Measurements from ENCODE around the gene RPS6KA2. TPM values are rescaled to one million over a fixed set of nuclear protein-coding genes. Genes with fewer than 3 reads are reported as not detected.

RPS6KA2 gene
- total and polyA plus RNA-seq, 2 donors (not counting 3 experiments of a cell fraction or from before 2014, with no cell fraction given), result 54.5 to 75.8 TPM

GRCh38 chr6:166538297-166539010 lies 88.6 kb downstream of the RPS6KA2 start:
- TF ChIP-seq CTCF (IDR thresholded peaks at IDR 0.05; ENCODE audit: extremely low read depth in 1 of 2, insufficient read depth in 1 of 2, low read depth in 1 of 2, low read length in 2 of 2) (no peak), MAX (IDR thresholded peaks at IDR 0.05; ENCODE audit: insufficient read depth, insufficient read length) (no peak), EZH2 (IDR thresholded peaks at IDR 0.05; ENCODE audit: borderline replicate concordance, low read depth, low read length, severe bottlenecking) (no peak), MYC (IDR thresholded peaks at IDR 0.05; ENCODE audit: low read depth, low read length) (no peak), POLR2AphosphoS5 (IDR thresholded peaks at IDR 0.05; ENCODE audit: insufficient read depth, low read depth, low read length) (no peak), POLR2A (IDR thresholded peaks at IDR 0.05; ENCODE audit: low read depth, low read length) (no peak), FOS (IDR thresholded peaks at IDR 0.05; ENCODE audit: borderline replicate concordance, insufficient read depth, low read length) (no peak)
- Histone ChIP-seq H3K79me2 (ENCODE audit: control insufficient read depth, insufficient read depth, low read length) (no peaks in the 10 kb centered on the region), H3K27ac (ENCODE audit: insufficient read depth, low read depth, low read length) (no peak overlapping the region), H3K27me3 (ENCODE audit: control insufficient read depth in 2 of 2, insufficient read depth in 2 of 2, low read length in 2 of 2) (no peaks in the 10 kb centered on the region), H4K20me1 (replicated peaks; ENCODE audit: control insufficient read depth, extremely low read depth, insufficient read depth, low read length) (no peaks in the 10 kb centered on the region), H3K36me3 (ENCODE audit: control insufficient read depth in 2 of 2, extremely low read depth in 1 of 2, insufficient read depth in 2 of 2, low read length in 2 of 2) (peaks cover 3 to 20% of the 10 kb centered on the region in 2 experiments), H3K9me1 (replicated peaks; ENCODE audit: control insufficient read depth, extremely low read depth, insufficient read depth, low read length) (no peaks in the 10 kb centered on the region), H3K9ac (replicated peaks; ENCODE audit: extremely low read depth, insufficient read depth, low read length) (no peak overlapping the region), H3K4me2 (ENCODE audit: insufficient read depth, low read length) (no peak overlapping the region), H3K4me1 (ENCODE audit: control insufficient read depth, extremely low read depth, insufficient read depth, low read length) (peaks cover 9% of the 10 kb centered on the region), H2AFZ (ENCODE audit: low read depth, low read length) (no peak overlapping the region), H3K9me3 (replicated peaks; ENCODE audit: control insufficient read depth, insufficient read depth, low read length) (no peaks in the 10 kb centered on the region), H3K4me3 (replicated peaks in 1 of 3; ENCODE audit: insufficient read depth in 1 of 3, low read depth in 1 of 3, low read length in 3 of 3) (no peak overlapping the region)
- DNase-seq (ENCODE audit: low read depth, low spot score) (no peak), FAIRE-seq (no peak)
- POLR2A ChIA-PET, result no interaction called here
- dilution Hi-C loops (cut with MboI; ENCODE audit: extremely low pct_ligation_motif_present, low sequenced_read_pairs), result no loop called here
- BruUV-seq (replicated peaks), result no TSS peak
- CTCF ChIA-PET, result no interaction called here
- intact Hi-C loops (cut with micrococcal nuclease), result no loop called here

Measured in endothelial cell of umbilical vein (primary cell).